Bronchial epithelial cell (primary cell): ENCODE measurements around the gene APPL2. TPM values are rescaled to one million over a fixed set of nuclear protein-coding genes. Genes with fewer than 3 reads are reported as not detected.

ENCODE experiments used
- DNase-seq: peaks from one replicate; pipeline ENCODE4 v3.0.0-alpha.2; 2010; ENCODE audit warnings: low read depth
- FAIRE-seq: peaks from 2 replicates; lab custom pipeline; 2011; peaks lifted over from hg19 to GRCh38; lab: Jason Lieb, UNC
- H3K27me3 ChIP-seq: 2 replicates; pipeline ENCODE4 v1.5.1; 2011; ENCODE audit warnings: low read length; ENCODE audit not compliant: control insufficient read depth, insufficient read depth
- H3K36me3 ChIP-seq: 2 replicates; pipeline ENCODE4 v1.5.1; 2011; ENCODE audit warnings: low read length; ENCODE audit not compliant: control insufficient read depth, insufficient read depth
- H3K4me3 ChIP-seq: 2 replicates; pipeline ENCODE4 v1.5.1; 2011; ENCODE audit warnings: mild to moderate bottlenecking, low read depth, low read length, control low read depth
- CTCF ChIP-seq: IDR thresholded peaks from 2 replicates; pipeline ENCODE4 v1.5.1; 2011; ENCODE audit warnings: mild to moderate bottlenecking, moderate library complexity, low read length, control low read depth, inconsistent platforms; ENCODE audit not compliant: insufficient read depth, severe bottlenecking
- total RNA-seq: library from RNA; depleted of rRNA; stranded (reverse); fragments of >200 nt; gene quantifications from 2 replicates; pipeline ENCODE4 v1.2.1, GENCODE V29; 2014

APPL2 gene
- total RNA-seq, 1 donor from 2014 or later = 23.2 TPM

- no peak for TF ChIP-seq CTCF
- peaks cover 3% of the 10 kb centered on the region for H3K36me3 ChIP-seq
- no peak overlapping the region for H3K4me3 ChIP-seq
- no peak for FAIRE-seq
- H3K27me3 ChIP-seq = no peaks in the 10 kb centered on the region
- DNase-seq = no peak
Measured at GRCh38 chr12:105221583-105222283, 14.2 kb downstream of the APPL2 start.

DNA sequence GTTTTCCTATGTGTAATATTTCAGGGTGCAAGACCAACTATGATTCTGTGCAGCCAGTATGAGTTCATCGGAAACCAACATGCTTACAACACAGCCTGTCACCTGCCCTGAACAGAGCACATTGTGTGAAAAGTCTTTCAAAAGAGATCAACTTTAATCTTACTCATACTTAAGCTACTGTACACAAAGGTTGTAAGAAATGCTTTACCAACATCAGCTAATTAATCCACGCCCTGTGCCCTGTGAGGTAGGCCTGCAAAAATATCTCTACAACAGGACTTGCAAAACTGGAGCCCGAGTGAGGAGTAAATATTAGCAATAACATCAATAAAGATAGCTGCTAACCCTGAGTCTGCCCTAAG is 15.1 kb downstream of the APPL2 start:
- FAIRE-seq = peak; percentile 13
- no peak overlapping the region for H3K4me3 ChIP-seq
- H3K27me3 ChIP-seq = no peaks in the 10 kb centered on the region
- peaks cover 3% of the 10 kb centered on the region for H3K36me3 ChIP-seq
- peak; percentile 55 for DNase-seq
- no peak for TF ChIP-seq CTCF

GRCh38 chr12:105220150-105220928 is 15.6 kb downstream of the APPL2 start:
- Histone ChIP-seq H3K27me3 (no peaks in the 10 kb centered on the region), H3K36me3 (peaks cover 3% of the 10 kb centered on the region), H3K4me3 (no peak overlapping the region)
- no peak for TF ChIP-seq CTCF
- DNase-seq (no peak), FAIRE-seq (no peak)

DNA sequence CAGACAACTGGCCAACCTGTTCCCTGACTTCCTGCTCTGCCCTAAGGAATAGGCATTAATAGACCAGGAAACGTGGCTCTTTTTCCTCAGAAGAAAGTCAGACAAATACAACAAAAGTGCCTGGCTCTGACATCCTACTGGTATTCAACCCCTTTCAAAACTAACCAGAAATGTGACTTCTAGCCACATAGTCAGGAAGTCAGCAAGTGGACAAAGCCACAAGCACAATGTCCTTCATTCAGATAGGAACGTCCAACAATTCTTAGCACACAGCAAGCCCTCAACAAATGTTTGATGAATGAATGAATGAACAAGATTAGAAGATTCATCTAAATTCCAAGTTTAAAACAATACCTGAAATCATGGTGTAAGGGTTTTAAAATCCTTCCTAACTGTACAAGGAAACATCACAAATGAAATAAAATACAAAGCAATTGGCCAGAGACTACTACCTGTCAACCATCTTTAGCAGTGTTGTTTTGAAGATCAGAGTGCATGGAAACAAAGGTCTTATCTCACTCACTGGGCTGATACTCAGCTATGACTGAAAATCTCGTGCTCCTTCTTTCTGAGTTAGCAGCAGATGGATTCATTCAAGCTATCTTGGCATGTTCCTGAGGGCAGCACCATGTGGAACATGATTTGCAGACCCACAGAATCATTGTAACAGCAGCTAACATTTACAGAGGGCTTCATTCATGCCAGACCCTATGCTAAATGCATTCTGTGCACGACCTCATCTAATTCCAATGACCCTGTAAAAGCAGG is 16.5 kb downstream of the APPL2 start:
- H3K27me3 ChIP-seq = no peaks in the 10 kb centered on the region
- TF ChIP-seq CTCF = no peak

DNA sequence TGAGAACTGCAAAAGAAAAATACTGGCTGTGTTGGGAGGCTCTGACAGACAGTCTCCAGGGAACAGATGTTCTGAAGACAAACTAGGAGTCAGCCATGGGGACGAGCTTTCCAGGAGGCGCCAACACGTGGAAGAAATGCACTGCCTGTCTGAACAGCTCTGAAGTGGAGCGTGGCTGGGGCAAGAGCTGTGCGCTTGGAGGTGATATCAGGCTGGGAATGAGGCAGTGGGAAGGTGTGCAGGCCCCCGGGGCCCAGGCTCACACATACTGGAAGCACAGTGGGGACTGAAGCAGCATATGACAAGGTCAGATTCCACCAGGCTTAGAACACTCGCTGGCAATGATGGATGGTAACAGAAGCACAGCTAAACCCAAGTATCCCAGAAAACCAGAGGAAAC is 17.5 kb downstream of the APPL2 start:
- FAIRE-seq (no peak), DNase-seq (no peak)
- Histone ChIP-seq H3K4me3 (no peak overlapping the region), H3K27me3 (no peaks in the 10 kb centered on the region), H3K36me3 (peaks cover 2% of the 10 kb centered on the region)
- no peak for TF ChIP-seq CTCF

More for the DNA sequence above, 16.5 kb downstream of the APPL2 start:
- DNase-seq (no peak), FAIRE-seq (no peak)
- peaks cover 2% of the 10 kb centered on the region for H3K36me3 ChIP-seq
- H3K4me3 ChIP-seq = no peak overlapping the region
